K562 (cell line): ENCODE results near the gene ZNF775. TPM values are rescaled to one million over a fixed set of nuclear protein-coding genes. Genes with fewer than 3 reads are reported as not detected.

Experiments
- ATAC-seq: fragments of 200-7000 bp; cut with Tn5 transposase; 3 replicates; pipeline ENCODE4 v1.9.1; 2020; ENCODE audit warnings: moderate library complexity
- BruUV-seq: library from RNA; stranded (reverse); fragments of 400-500 nt; replicated peaks from 2 replicates; lab custom pipeline; 2021; lab: Mats Ljungman, UMichigan
- CTCF ChIA-PET: fragments of 300-600 bp; formaldehyde crosslinking; extraction: SDS; loops from one replicate; lab custom pipeline; 2021; ENCODE audit warnings: low intra/inter-chr PET ratio; lab: Yijun Ruan, JAX
- POLR2A ChIA-PET: fragments of 300-600, 350-650 bp; sonication (Branson Sonifier 250); formaldehyde crosslinking; extraction: SDS; loops from one replicate; lab custom pipeline; 2021; ENCODE audit warnings: antibody characterized with exemption, inconsistent platforms; lab: Yijun Ruan, JAX
- DNase-seq, 4 experiments: peaks; one replicate each; pipeline versions ENCODE4 v3.0.0 to v3.0.0-alpha.2; 2011 to 2018; ENCODE audit warnings: low spot score in 3 of 4, mixed read lengths in 3 of 4; ENCODE audit errors: extremely low read depth in 1 of 4
- FAIRE-seq: peaks from 2 replicates; lab custom pipeline; 2011; peaks lifted over from hg19 to GRCh38; lab: Jason Lieb, UNC
- H2AFZ ChIP-seq: 2 replicates; pipeline ENCODE4 v1.6.0; 2011; ENCODE audit warnings: low read depth, low read length, control low read depth, inconsistent platforms
- H3K27ac ChIP-seq: fragments of 200-600 bp; 3 replicates; pipeline ENCODE4 v1.8.0; 2011; ENCODE audit warnings: low read depth, mild to moderate bottlenecking, control low read depth, inconsistent platforms, low read length, moderate library complexity, mixed read lengths; ENCODE audit errors: extremely low read depth
- H3K27me3 ChIP-seq, 2 experiments: fragments of 300-600 bp in 1 of 2; 2 replicates in 1 of 2; 3 replicates in 1 of 2; pipeline versions ENCODE4 v1.6.0 to v1.8.0; 2011; ENCODE audit warnings: inconsistent platforms in 2 of 2, low read length in 2 of 2, mild to moderate bottlenecking in 1 of 2, mixed read lengths in 1 of 2, moderate library complexity in 1 of 2; ENCODE audit not compliant: control insufficient read depth in 2 of 2, insufficient read depth in 2 of 2
- H3K36me3 ChIP-seq: fragments of 300-600 bp; 3 replicates; pipeline ENCODE4 v1.8.0; 2011; ENCODE audit warnings: mild to moderate bottlenecking, low read length, inconsistent platforms; ENCODE audit not compliant: control insufficient read depth, insufficient read depth
- H3K4me1 ChIP-seq, 2 experiments: fragments of 200-600 bp in 1 of 2; replicated peaks in 1 of 2; 2 replicates in 1 of 2; 3 replicates in 1 of 2; pipeline versions ENCODE4 v1.5.1 to v1.8.0; 2011; ENCODE audit warnings: inconsistent platforms in 2 of 2, low read length in 2 of 2, mild to moderate bottlenecking in 1 of 2, mixed read lengths in 1 of 2, moderate library complexity in 1 of 2; ENCODE audit not compliant: control insufficient read depth in 2 of 2, insufficient read depth in 2 of 2
- H3K4me2 ChIP-seq: 2 replicates; pipeline ENCODE4 v1.6.1; 2011; ENCODE audit warnings: low read length, control low read depth, inconsistent platforms, mixed read lengths; ENCODE audit not compliant: insufficient read depth
- H3K4me3 ChIP-seq: fragments of 200-600 bp; sonication (generic), shearing (Covaris generic); 2 replicates; pipeline ENCODE4 v1.5.1; 2016; ENCODE audit warnings: control low read depth, inconsistent platforms
- H3K79me2 ChIP-seq: fragments of 200-600 bp; 3 replicates; pipeline ENCODE4 v1.8.0; 2011; ENCODE audit warnings: low read length, inconsistent platforms; ENCODE audit not compliant: control insufficient read depth, insufficient read depth
- H3K9ac ChIP-seq, 2 experiments: 2 replicates each; pipeline versions ENCODE4 v1.6.0 to v1.6.1; 2011; ENCODE audit warnings: low read depth in 2 of 2, low read length in 2 of 2, control low read depth in 1 of 2, inconsistent platforms in 1 of 2, mild to moderate bottlenecking in 1 of 2, mixed read lengths in 1 of 2; ENCODE audit not compliant: insufficient read depth in 1 of 2
- H3K9me1 ChIP-seq: one replicate; pipeline ENCODE4 v1.6.0; 2011; ENCODE audit warnings: inconsistent platforms, mild to moderate bottlenecking, low read length, moderate library complexity; ENCODE audit not compliant: control insufficient read depth, insufficient read depth
- H3K9me3 ChIP-seq: replicated peaks from 2 replicates; pipeline ENCODE4 v1.5.1; 2011; ENCODE audit warnings: low read depth, low read length, inconsistent platforms; ENCODE audit not compliant: control insufficient read depth, insufficient read depth
- H4K20me1 ChIP-seq: replicated peaks from 2 replicates; pipeline ENCODE4 v1.6.1; 2011; ENCODE audit warnings: low read length, inconsistent platforms, mixed read lengths; ENCODE audit not compliant: control insufficient read depth, insufficient read depth
- EGR1 ChIP-seq: fragments of 450-650 bp; conservative IDR thresholded peaks from 2 replicates; pipeline ENCODE4 v1.6.1; 2017; ENCODE audit warnings: mild to moderate bottlenecking
- MITF ChIP-seq: IDR thresholded peaks from 2 replicates; pipeline ENCODE4 v1.6.1; 2014; ENCODE audit warnings: antibody characterized with exemption
- ZNF511 ChIP-seq: sonication (generic); formaldehyde crosslinking; IDR thresholded peaks from 2 replicates; pipeline ENCODE4 v1.8.0; 2022; ENCODE audit warnings: mild to moderate bottlenecking, missing genetic modification reagents
- WGBS: fragments of 100-300 bp; shearing (Covaris generic); methylation state at CpG from one replicate; pipeline ENCODE4 v1.1.6; 2016; ENCODE audit warnings: low coverage, mixed read lengths; ENCODE audit not compliant: insufficient coverage; ENCODE audit errors: missing lambda C conversion rate; 5-methylcytosine and 5-hydroxymethylcytosine counted together
- in situ Hi-C: fragments of 300-500 bp; cut with MboI; formaldehyde crosslinking; loops from 4 replicates; pipeline ENCODE4 v1.15.0; 2018; ENCODE audit warnings: inconsistent platforms, mixed read lengths
- intact Hi-C: fragments of 100-400 bp; cut with micrococcal nuclease; formaldehyde crosslinking; loops from 2 replicates; pipeline ENCODE4 v1.14.2; 2022
- polyA plus RNA-seq, 8 experiments: library from polyadenylated mRNA; depleted of rRNA in 4 of 8; stranded (reverse) in 5 of 8; unstranded in 3 of 8; fragments of >200 nt; fragmentation: Nextera tagmentation in 2 of 8; fragmentation: Illumina TruSeq in 1 of 8; extraction: Ambion mirVana in 2 of 8; extraction: Trizol in 1 of 8; gene quantifications; 2 replicates each; pipeline versions ENCODE4 v1.2.1 to v1.2.3, GENCODE V29; 2011 to 2014; ENCODE audit warnings: inconsistent platforms in 1 of 8, missing spikeins in 1 of 8
- total RNA-seq, 7 experiments: library from RNA; depleted of rRNA in 6 of 7; stranded (reverse); fragments of >200 nt in 6 of 7; fragmentation: Illumina TruSeq in 2 of 7; extraction: Trizol in 2 of 7; gene quantifications; 2 replicates each; pipeline versions ENCODE4 v1.2.1 to v1.2.3, GENCODE V29; 2011 to 2021; ENCODE audit warnings: low replicate concordance in 1 of 7

ZNF775 gene
- total and polyA plus RNA-seq, 9 of the 15 experiments (the other 6 are each of a cell fraction or from before 2014, with no cell fraction given), result 0.04 to 18.7 (median 4.9) TPM

GRCh38 chr7:150339409-150339809, 39.7 kb upstream of the ZNF775 start:
- H3K79me2 ChIP-seq, result no peaks in the 10 kb centered on the region
- intact Hi-C loops, result no loop called here
- CTCF ChIA-PET, result no interaction called here
- H3K36me3 ChIP-seq, result peaks cover 24% of the 10 kb centered on the region; the same call in 2 of the 3 replicates
- H3K27me3 ChIP-seq, result peaks cover 8 to 15% of the 10 kb centered on the region in 2 experiments; a peak in 4 of 5 replicates
- peaks cover 5% of the 10 kb centered on the region; the same call in 1 of the 2 replicates for H4K20me1 ChIP-seq
- no peak for FAIRE-seq
- H3K9ac ChIP-seq, result peak overlapping the region in 1 of 2 experiments; percentile 27; a peak in 2 of 4 replicates
- no peak for TF ChIP-seq MITF
- TF ChIP-seq ZNF511 (CRISPR knock-in tag), result no peak
- 0 out of 2 replicates have a peak, but pooled peaks have one; percentile 10 for TF ChIP-seq EGR1
- TF ChIP-seq, all 486 proteins: peak for 1
- H3K9me1 ChIP-seq, result peaks cover 6% of the 10 kb centered on the region
- no peak overlapping the region for H3K4me3 ChIP-seq
- WGBS, result 41% methylated on average over 9 of the region's 9 CpGs
- BruUV-seq, result no TSS peak
- POLR2A ChIA-PET, result interaction anchor here (0.7 to 1.2 kb wide), 4 partner anchors 10 to 29 kb away, joined by 3 to 7 read pairs (median 3); partner anchors contain the start of gene REPIN1
- no peak overlapping the region for H3K4me2 ChIP-seq
- H3K4me1 ChIP-seq, result peaks cover 0 to 37% of the 10 kb centered on the region in 2 experiments; a peak in 3 of 5 replicates
- ATAC-seq, result no peak
- no peak overlapping the region for H3K27ac ChIP-seq
- in situ Hi-C loops, result no loop called here
- peak in 1 of 4 experiments; percentile 14 for DNase-seq
- H3K9me3 ChIP-seq, result no peaks in the 10 kb centered on the region
- H2AFZ ChIP-seq, result no peak overlapping the region
